Stimulated activated CD8-positive, alpha-beta memory T cell treated with anti-CD3 and anti-CD28 coated beads, Interleukin-12 subunit alpha, Interleukin-12 subunit beta, amount 100 ng/mL, for 1 hour (primary cell): Measurements from ENCODE around the gene RAPGEF1.

Source experiments
- DNase-seq: peaks from one replicate; pipeline ENCODE4 v3.0.0-alpha.2; 2020; ENCODE audit warnings: low read depth

Gene RAPGEF1

GRCh38 chr9:131528186-131528585, 211.7 kb downstream of the RAPGEF1 start:
- DNase-seq = no peak
